Panc1 (cell line): ENCODE data around the gene LDHAL6B. TPM values are rescaled to one million over a fixed set of nuclear protein-coding genes. Genes with fewer than 3 reads are reported as not detected.
"Not testable (repeated sequence)": the region's sequence is repeated elsewhere in the genome, so short reads cannot be mapped to it uniquely, and the experiment has no call there.

Source experiments
- ATAC-seq: fragments of 200-7000 bp; cut with Tn5 transposase; 2 replicates; pipeline ENCODE4 v1.9.1; 2020; ENCODE audit warnings: mild to moderate bottlenecking, moderate library complexity
- BruUV-seq: library from RNA; stranded (reverse); fragments of 400-500 nt; replicated peaks from 2 replicates; lab custom pipeline; 2021; lab: Mats Ljungman, UMichigan
- CTCF ChIA-PET: fragments of 300-600 bp; sonication (Branson Sonifier 250); formaldehyde crosslinking; loops from one replicate; lab custom pipeline; 2022; ENCODE audit warnings: antibody characterized with exemption; lab: Charles Lee
- POLR2A ChIA-PET: fragments of 300-600 bp; sonication (Branson Sonifier 250); formaldehyde crosslinking; loops from one replicate; lab custom pipeline; 2022; ENCODE audit warnings: antibody characterized with exemption; lab: Charles Lee
- DNase-seq: peaks from one replicate; pipeline ENCODE4 v3.0.0-alpha.2; 2010; ENCODE audit warnings: low read depth, low spot score
- H3K27ac ChIP-seq: 2 replicates; pipeline ENCODE4 v1.5.1; 2011; ENCODE audit warnings: mild to moderate bottlenecking, low read length, inconsistent platforms
- H3K27me3 ChIP-seq: fragments of 200-500 bp; sonication (Bioruptor generic); 2 replicates; pipeline ENCODE4 v1.6.0; 2014; ENCODE audit warnings: low read length, inconsistent platforms; ENCODE audit not compliant: control insufficient read depth, insufficient read depth
- H3K36me3 ChIP-seq: fragments of 200-500 bp; sonication (Bioruptor generic); 2 replicates; pipeline ENCODE4 v1.5.1; 2014; ENCODE audit warnings: inconsistent platforms, mild to moderate bottlenecking, low read length, moderate library complexity; ENCODE audit not compliant: control insufficient read depth, insufficient read depth
- H3K4me1 ChIP-seq: 2 replicates; pipeline ENCODE4 v1.5.1; 2011; ENCODE audit warnings: inconsistent platforms, mild to moderate bottlenecking, low read length, moderate library complexity; ENCODE audit not compliant: control insufficient read depth, insufficient read depth
- H3K4me3 ChIP-seq, 2 experiments: 2 replicates each; pipeline ENCODE4 v1.5.1; 2011 to 2012; ENCODE audit warnings: low read depth in 2 of 2, low read length in 2 of 2, mild to moderate bottlenecking in 2 of 2, inconsistent platforms in 1 of 2, moderate library complexity in 1 of 2
- H3K9me3 ChIP-seq: fragments of 200-500 bp; sonication (Bioruptor generic); 2 replicates; pipeline ENCODE4 v1.5.1; 2014; ENCODE audit warnings: low read depth, mild to moderate bottlenecking, inconsistent platforms, low read length, moderate library complexity; ENCODE audit not compliant: control insufficient read depth, insufficient read depth
- CTCF ChIP-seq: fragments of 450-650 bp; IDR thresholded peaks from 2 replicates; pipeline ENCODE4 v1.5.1; 2017; ENCODE audit warnings: mild to moderate bottlenecking
- POLR2AphosphoS5 ChIP-seq: IDR thresholded peaks from 2 replicates; pipeline ENCODE4 v1.6.1; 2012; ENCODE audit warnings: mild to moderate bottlenecking, low read depth, low read length, moderate library complexity
- SIN3A ChIP-seq: IDR thresholded peaks from 2 replicates; pipeline ENCODE4 v1.6.1; 2012; ENCODE audit warnings: low read depth, mild to moderate bottlenecking, low read length, moderate library complexity, borderline replicate concordance; ENCODE audit not compliant: insufficient read depth
- TCF7L2 ChIP-seq: IDR thresholded peaks from 2 replicates; pipeline ENCODE4 v1.6.1; 2011; ENCODE audit warnings: mild to moderate bottlenecking, low read depth, low read length, inconsistent platforms
- in situ Hi-C: cut with HindIII; loops from 2 replicates; pipeline ENCODE4 v1.10.0; 2016; ENCODE audit warnings: low sequenced_read_pairs, low pct_unique_long_range_greater_than_20kb
- intact Hi-C: fragments of 100-400 bp; cut with micrococcal nuclease; formaldehyde crosslinking; loops from one replicate; pipeline ENCODE4 v1.10.0; 2022; ENCODE audit not compliant: unreplicated experiment
- total RNA-seq: library from RNA; stranded (reverse); gene quantifications from one replicate; pipeline ENCODE4 v1.2.1, GENCODE V29; 2021; ENCODE audit not compliant: unreplicated experiment
- TF ChIP-seq, protein P1 (sequence below), 2 experiments: IDR thresholded peaks; 2 replicates each; pipeline ENCODE4 v1.6.1; 2011 to 2012; ENCODE audit warnings: low read depth in 2 of 2, control low read depth in 1 of 2, low read length in 1 of 2, mild to moderate bottlenecking in 1 of 2, moderate library complexity in 1 of 2; ENCODE audit not compliant: insufficient read depth in 1 of 2

Gene LDHAL6B
- total RNA-seq, 1 experiment from 2014 or later = not detected

DNA sequence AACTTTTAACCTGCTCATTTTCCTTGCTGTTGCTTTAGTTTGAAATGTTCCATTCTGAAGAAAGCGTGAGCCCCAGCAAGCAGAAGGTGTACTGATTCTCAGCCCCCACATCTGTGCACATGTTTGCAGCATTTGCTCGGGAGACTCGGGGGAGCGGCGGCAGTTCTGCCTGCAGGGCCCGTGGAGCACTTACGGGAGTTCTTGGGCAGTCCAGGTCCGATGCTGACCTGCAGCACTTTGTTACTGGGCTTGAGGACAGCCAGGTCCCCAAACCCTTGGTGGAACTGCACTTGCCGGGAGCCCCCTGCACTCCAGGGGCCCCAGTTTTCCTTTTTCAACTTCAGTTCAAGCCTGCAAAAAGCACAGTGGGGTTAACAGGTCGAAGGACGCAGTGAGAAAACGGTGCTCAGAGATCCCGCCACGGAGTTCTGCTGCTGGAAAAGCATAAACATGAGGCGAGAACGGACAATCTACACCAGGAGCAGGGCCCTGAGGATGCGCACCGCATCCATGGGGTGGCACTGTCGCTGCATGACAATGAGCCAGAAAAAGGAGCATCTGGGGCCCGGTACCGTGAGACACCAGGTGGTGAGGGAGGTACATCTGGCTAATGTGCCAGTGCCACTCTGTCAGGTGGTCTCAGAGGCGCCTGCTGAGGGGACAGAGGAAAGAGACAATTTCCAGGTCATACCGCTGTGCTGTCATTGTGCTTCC, 45.6 kb upstream of the LDHAL6B start:
- CTCF ChIA-PET = no interaction called here
- H3K36me3 ChIP-seq = no peaks in the 10 kb centered on the region
- H3K9me3 ChIP-seq = no peaks in the 10 kb centered on the region
- no TSS peak for BruUV-seq
- in situ Hi-C loops (no loop called here), intact Hi-C loops (no loop called here)
- DNase-seq (peak; percentile 2), ATAC-seq (peak; percentile 84)
- POLR2A ChIA-PET = no interaction called here
- no peaks in the 10 kb centered on the region for H3K4me1 ChIP-seq
- H3K27ac ChIP-seq = no peak overlapping the region
- no peaks in the 10 kb centered on the region for H3K27me3 ChIP-seq
- no peak for TF ChIP-seq SIN3A
- no peak for TF ChIP-seq POLR2AphosphoS5
- peak; percentile 73; the same call in 1 of the 2 replicates for TF ChIP-seq CTCF
- no peak for TF ChIP-seq TCF7L2
- TF ChIP-seq, protein P1, sequence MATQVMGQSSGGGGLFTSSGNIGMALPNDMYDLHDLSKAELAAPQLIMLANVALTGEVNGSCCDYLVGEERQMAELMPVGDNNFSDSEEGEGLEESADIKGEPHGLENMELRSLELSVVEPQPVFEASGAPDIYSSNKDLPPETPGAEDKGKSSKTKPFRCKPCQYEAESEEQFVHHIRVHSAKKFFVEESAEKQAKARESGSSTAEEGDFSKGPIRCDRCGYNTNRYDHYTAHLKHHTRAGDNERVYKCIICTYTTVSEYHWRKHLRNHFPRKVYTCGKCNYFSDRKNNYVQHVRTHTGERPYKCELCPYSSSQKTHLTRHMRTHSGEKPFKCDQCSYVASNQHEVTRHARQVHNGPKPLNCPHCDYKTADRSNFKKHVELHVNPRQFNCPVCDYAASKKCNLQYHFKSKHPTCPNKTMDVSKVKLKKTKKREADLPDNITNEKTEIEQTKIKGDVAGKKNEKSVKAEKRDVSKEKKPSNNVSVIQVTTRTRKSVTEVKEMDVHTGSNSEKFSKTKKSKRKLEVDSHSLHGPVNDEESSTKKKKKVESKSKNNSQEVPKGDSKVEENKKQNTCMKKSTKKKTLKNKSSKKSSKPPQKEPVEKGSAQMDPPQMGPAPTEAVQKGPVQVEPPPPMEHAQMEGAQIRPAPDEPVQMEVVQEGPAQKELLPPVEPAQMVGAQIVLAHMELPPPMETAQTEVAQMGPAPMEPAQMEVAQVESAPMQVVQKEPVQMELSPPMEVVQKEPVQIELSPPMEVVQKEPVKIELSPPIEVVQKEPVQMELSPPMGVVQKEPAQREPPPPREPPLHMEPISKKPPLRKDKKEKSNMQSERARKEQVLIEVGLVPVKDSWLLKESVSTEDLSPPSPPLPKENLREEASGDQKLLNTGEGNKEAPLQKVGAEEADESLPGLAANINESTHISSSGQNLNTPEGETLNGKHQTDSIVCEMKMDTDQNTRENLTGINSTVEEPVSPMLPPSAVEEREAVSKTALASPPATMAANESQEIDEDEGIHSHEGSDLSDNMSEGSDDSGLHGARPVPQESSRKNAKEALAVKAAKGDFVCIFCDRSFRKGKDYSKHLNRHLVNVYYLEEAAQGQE (IDR thresholded peaks at IDR 0.05; ENCODE audit: insufficient read depth in 1 of 2, low read depth in 2 of 2, low read length in 1 of 2) = no peak
- H3K4me3 ChIP-seq = no peak overlapping the region

GRCh38 chr15:59162080-59162479, 44.6 kb upstream of the LDHAL6B start:
- intact Hi-C loops, in situ Hi-C loops, H3K4me1 ChIP-seq, H3K27ac ChIP-seq, POLR2A ChIA-PET, DNase-seq, H3K4me3 ChIP-seq, BruUV-seq, H3K27me3 ChIP-seq, H3K36me3 ChIP-seq, ATAC-seq, H3K9me3 ChIP-seq: not testable (repeated sequence)
- CTCF ChIA-PET = interaction anchor here (0.6 kb wide), 1 partner anchor 62 kb away, joined by 6 read pairs; no protein-coding TSS in a partner anchor

- H3K27me3 ChIP-seq = no peaks in the 10 kb centered on the region
- no peaks in the 10 kb centered on the region for H3K36me3 ChIP-seq
- ATAC-seq = no peak
- DNase-seq = no peak
- no peak overlapping the region for H3K4me3 ChIP-seq
- in situ Hi-C loops = no loop called here
- H3K27ac ChIP-seq = no peak overlapping the region
- CTCF ChIA-PET = no interaction called here
- TSS peak; percentile 33 for BruUV-seq
- no peaks in the 10 kb centered on the region for H3K9me3 ChIP-seq
- intact Hi-C loops = no loop called here
- TF ChIP-seq TCF7L2 (no peak), SIN3A (no peak), POLR2AphosphoS5 (no peak), CTCF (no peak)
- TF ChIP-seq, protein P1 (IDR thresholded peaks at IDR 0.05; ENCODE audit: insufficient read depth in 1 of 2, low read depth in 2 of 2, low read length in 1 of 2) = no peak
- POLR2A ChIA-PET = no interaction called here
- H3K4me1 ChIP-seq = peaks cover 3% of the 10 kb centered on the region; the same call in 1 of the 2 replicates
Measured at GRCh38 chr15:59165726-59166125, 40.9 kb upstream of the LDHAL6B start.
